GM08714 (cell line): ENCODE data around the gene IGF2BP3.

Source experiments
- H3K4me3 ChIP-seq: fragments of 200-500 bp; sonication (Bioruptor generic); 2 replicates; pipeline ENCODE4 v1.5.1; 2014; ENCODE audit warnings: mild to moderate bottlenecking, low read length, inconsistent platforms
- ZNF274 ChIP-seq: IDR thresholded peaks from 2 replicates; pipeline ENCODE4 v1.6.1; 2012; ENCODE audit warnings: mild to moderate bottlenecking, low read depth, low read length

IGF2BP3 gene

DNA sequence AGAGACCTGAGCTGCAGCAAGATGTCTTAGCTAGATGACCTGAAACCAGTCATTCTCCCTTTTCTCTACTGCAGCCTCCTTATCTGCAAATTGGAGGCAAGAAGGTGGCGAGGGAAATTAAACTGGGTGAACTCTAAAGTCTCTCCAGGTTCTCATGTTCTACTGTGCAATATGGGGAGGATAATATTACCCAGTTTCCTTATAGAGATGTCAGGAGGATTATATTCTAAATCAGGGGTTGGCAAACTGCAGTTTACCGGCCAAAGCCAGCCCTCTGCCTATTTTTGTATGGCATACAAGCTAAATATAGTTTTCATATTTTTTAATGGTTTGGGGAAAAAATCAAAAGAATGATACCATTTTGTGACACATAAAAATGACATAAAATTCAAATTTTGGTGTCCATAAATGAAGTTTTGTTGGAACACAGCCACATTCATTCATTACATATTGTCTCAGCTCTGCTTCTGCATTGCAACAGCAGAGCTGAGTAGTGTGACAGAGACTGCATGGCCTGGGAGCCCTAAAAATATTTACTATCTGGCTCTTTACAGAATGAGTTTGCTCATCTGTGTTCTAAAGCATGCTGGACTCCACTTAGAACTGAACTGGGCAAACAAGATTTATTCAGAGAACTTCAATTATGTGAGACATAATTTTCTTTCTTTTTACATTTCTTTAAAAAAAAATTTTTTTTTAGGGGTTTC, 190.3 kb downstream of the IGF2BP3 start:
- H3K4me3 ChIP-seq = no peak overlapping the region
- no peak for TF ChIP-seq ZNF274

DNA sequence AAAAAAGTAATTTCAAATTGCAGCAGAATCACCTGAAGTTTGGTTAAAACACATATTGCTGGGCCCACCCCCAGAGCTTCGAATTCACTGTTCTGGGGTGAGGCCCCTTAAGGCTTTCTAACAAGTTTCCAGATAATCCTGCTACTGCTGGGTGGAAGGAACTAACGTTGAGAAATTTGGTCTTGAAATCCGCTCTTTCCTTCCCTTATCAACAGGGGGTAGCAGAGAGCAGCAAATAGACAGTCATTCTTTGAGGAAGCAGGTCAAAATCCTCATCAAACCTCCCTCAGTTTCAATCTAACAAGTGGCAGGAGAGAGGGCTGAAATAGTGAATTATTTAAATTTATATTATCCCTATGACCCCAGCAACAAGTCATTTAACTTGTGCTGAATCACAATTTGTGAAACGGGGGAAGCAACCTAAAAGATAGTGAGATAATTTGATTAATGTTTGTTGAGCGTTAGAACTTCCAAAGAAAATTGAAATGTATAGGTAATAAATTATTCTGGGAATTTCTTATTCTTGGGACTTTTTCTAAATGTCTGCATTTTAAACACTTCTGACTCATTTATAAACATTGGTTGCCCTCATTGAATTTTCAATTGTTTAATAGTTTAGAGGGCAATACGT, 192.8 kb downstream of the IGF2BP3 start:
- TF ChIP-seq ZNF274 = no peak
- H3K4me3 ChIP-seq = no peak overlapping the region

DNA sequence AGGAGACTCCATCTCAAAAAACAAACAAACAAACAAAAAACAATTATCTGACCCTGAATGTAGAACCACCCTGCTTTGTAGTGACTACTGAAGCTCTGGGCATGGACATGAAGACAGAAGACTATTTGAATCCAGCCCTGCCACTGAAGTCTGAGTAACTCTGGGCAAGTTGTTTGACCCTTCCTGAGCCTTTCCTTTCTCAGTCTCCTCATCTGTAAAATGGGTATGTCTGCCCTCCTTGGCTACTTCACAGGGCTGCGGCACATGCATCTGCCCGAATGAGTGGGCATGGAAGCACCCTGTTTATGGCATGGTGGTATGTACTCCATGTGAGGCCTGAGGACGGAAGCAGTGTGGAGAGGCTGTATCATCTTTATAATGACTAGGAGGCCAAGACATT, 193.3 kb downstream of the IGF2BP3 start:
- H3K4me3 ChIP-seq = no peak overlapping the region
- TF ChIP-seq ZNF274 = no peak

DNA sequence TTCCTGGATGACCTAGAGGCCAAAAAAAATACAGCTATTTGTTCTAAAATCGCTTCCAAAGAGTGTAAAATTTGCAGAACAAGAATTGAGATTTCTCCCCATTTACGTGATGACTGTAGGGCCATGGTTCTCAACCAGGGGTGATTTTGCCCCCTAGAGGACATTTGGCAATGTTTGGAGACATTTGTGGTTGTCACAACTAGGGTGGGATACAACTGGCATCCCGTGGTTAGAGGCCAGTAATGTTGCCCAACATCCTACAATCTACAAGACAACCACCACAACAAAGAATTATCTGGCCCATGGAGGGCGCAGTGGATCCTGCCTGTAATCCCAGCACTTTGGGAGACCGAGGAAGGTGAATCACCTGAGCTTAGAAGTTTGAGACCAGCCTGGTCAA, 193.9 kb downstream of the IGF2BP3 start:
- no peak for TF ChIP-seq ZNF274
- no peak overlapping the region for H3K4me3 ChIP-seq

DNA sequence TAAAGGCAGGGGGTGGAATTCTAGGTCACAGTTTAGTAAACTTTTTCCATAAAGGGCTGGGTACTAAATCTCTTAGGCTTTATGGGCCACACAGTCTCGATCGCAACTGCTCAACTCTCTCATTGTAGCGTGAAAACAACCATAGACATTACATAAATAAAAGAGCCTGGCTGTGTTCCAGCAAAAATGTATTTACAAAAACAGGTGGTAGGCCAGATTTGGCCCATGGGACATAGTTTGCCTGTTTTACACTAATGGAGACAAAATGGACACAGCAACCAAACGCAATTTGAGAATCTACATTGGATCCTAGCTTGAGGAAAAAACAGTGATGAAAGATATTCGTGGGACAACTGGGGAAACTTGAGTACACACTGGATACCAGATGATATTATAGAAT, 194.4 kb downstream of the IGF2BP3 start:
- TF ChIP-seq ZNF274 = no peak
- no peak overlapping the region for H3K4me3 ChIP-seq

DNA sequence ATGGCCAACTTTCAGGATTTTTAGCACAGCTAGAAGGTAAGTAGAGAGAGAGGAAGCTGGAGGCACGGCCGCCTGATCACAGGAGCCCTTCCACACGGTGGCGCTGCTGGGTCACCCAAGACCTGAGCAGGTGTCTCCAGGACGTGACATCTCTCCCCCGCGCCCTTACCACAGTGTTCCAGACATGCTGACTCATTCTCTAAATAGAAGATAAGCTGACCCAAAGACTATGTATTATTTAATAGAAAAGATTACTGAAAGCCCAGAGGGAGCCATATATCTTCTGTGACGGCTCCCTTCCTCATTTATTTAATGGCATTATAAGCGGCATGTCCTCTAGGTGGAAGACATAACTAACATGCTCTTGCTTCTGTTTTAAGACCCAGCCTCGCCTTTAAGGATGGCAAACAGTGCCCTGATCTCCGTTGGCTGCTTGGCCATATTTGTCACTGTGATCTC, 197.1 kb downstream of the IGF2BP3 start:
- peak overlapping the region; percentile 53; the same call in 1 of the 2 replicates for H3K4me3 ChIP-seq
- no peak for TF ChIP-seq ZNF274

DNA sequence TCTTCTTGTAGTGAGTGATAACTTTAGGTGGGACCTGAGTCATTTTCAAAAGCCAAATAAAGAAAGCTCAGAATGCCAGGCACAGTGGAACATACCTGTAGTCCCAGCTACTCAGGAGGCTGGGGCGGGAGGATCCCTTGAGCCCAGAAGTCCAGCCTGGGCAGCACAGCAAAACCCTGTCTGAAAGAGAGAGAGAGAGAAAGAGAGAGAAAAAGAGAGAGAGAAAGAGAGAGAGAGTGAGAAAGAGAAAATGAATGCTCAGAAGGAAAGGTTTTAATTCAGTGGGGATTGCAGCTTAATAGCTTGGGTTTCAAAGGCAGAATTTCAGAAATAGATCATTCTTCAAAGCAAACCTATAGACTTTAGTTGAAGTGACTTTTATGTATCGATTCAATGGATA, 198.0 kb downstream of the IGF2BP3 start:
- no peak overlapping the region for H3K4me3 ChIP-seq
- no peak for TF ChIP-seq ZNF274

DNA sequence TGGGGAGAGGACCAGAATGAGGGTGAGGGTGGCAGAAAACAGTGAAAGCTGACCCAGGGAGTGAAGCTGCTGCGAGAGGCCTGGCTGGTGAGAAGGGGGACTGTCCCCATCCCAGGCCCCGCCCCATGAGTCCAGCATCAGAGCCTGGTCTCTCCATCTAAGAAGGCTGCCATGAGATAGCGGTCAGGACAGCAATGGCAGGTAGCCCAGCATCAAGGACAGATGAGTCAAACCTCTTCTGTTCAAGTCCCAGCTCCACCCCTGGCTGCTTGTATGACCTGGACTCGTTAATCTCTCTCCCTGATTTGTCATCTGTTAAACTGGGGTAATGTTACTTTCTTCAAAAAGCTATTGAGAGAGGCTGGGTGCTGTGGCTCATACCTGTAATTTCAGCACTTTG, 201.5 kb downstream of the IGF2BP3 start:
- H3K4me3 ChIP-seq = no peak overlapping the region
- TF ChIP-seq ZNF274 = no peak

DNA sequence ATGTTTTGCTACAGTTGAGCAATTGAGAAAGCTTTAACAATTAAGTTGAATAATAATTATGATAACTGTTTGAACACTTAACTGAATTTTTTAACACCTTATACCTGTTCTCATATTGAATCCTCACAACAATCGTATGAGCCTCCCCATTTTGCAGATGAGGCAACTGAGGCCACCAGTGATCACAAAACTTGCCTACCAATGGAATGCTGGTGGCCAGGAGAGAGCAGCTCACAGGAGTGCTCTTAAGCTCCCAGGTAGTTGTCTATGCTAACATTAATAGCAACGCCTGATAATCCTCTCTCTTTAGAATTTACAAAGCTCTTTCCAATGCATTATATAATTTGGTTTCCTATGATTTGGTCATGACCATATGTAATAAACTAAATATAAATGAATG, 202.1 kb downstream of the IGF2BP3 start:
- no peak for TF ChIP-seq ZNF274
- no peak overlapping the region for H3K4me3 ChIP-seq

DNA sequence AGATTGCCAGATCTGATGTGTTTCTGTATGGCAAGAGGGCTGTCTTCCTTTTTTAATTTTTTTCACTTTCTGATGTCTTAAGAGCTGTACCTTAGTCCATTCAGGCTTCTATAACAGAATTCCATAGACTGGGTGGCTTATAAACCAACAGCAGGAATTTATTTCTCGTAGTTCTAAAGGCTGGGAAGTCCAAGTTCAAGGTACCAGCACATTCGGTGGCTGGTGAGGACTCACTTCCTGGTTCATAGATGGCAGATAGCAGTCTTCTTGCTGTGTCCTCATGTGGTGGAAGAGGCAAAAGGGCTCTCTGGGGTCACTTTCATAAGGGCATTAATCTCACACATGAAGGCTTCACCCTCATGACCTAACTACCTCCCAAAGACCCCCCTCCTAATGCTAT, 202.9 kb downstream of the IGF2BP3 start:
- no peak for TF ChIP-seq ZNF274
- H3K4me3 ChIP-seq = no peak overlapping the region

DNA sequence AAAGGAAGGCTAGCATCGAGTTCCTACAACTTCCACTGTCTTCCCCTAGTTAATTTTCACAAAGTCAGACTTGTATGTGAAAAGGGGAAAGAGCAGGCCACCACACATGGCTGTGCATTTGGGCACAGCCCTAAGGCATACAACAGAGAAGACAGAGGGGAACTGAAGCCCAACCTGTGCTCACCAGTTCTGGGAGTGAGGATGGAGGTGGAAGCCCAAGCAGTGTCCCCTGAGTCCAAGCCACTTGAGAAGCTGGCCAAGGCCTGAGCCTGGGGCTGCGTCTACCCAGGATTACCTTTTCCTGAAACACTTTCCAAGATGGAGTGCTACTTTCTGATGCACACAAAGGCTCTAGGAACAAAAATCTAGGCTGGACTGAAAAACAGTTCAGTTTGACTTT, 203.4 kb downstream of the IGF2BP3 start:
- no peak for TF ChIP-seq ZNF274
- no peak overlapping the region for H3K4me3 ChIP-seq

DNA sequence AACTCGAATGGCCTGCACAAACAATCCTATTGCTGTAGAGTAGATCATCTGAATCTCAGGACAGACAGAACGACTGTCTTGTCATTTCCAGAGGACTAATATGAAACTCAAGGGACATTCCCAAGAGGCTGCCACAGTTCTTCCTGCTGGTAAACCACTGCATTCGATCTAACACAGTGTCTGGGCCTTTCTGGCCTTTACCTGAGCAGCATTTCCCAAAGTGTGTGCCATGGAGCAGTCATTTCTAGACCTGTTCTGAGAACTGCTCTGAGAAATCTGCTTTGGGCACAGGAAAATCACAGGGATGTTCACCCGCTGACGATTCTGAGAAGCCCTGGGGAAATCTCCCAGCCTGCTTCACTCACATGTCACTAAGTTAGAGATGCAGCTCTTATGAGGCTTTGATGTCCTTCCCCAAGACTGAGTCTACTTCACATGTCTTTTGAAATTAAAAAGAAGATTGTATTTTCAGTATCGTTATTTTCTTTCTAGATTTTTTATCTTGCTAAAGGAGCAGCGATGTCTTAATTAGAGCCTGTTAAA, 205.3 kb downstream of the IGF2BP3 start:
- no peak for TF ChIP-seq ZNF274
- no peak overlapping the region for H3K4me3 ChIP-seq

DNA sequence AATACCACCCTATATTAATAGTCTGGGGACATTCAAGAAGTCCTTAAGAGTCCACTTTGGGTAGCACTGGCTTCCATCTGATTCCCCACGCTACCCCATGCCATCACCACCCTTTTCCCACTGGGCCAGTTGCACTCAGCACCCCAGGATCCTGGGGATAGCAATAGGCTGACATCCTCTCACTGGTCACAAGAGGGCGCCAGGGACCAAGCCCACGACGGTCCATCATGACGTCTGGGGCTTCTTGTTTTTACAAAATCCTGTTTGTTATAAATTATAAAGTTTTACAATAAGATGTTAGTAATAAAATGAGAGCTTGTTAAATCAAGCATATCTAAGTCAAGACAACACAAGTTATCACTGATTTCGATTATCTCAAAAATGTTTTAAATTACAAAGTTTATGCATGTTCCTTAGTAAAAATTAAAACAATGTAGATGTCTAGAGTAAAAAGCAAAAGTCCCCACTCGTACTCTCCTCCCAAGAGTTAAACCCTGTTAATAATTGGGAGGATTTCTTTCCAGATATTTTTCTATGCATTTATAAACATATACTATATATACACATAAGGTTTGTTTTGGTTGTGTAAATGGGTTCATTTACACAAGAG, 208.3 kb downstream of the IGF2BP3 start:
- no peak for TF ChIP-seq ZNF274
- no peak overlapping the region for H3K4me3 ChIP-seq

DNA sequence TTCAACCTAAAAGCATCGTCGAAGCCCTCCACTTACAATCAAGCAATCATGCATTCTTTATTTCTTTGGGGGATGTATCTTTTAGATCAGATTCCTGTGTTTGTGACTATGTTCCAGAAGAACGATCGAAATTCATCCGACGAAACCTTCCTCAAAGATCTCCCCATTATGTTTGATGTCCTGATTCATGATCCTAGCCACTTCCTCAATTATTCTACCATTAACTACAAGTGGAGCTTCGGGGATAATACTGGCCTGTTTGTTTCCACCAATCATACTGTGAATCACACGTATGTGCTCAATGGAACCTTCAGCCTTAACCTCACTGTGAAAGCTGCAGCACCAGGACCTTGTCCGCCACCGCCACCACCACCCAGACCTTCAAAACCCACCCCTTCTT, 209.9 kb downstream of the IGF2BP3 start:
- TF ChIP-seq ZNF274 = no peak
- H3K4me3 ChIP-seq = no peak overlapping the region
